Naive thymus-derived CD8-positive, alpha-beta T cell (primary cell): Measurements from ENCODE around the gene GUCY2F. TPM values are rescaled to one million over a fixed set of nuclear protein-coding genes. Genes with fewer than 3 reads are reported as not detected.

Experiments used
- ATAC-seq, 2 donors: fragments of 150-1000 bp; cut with Tn5 transposase in 1 of 2; sonication (Bioruptor Pico), chemical (Tn5 transposase) in 1 of 2; 1 replicate in 1 of 2; 2 replicates in 1 of 2; pipeline ENCODE4 v1.10.0; 2021; ENCODE audit warnings: mild to moderate bottlenecking in 2 of 2, moderate library complexity in 2 of 2
- POLR2A ChIA-PET: fragments of 350-600 bp; sonication (Branson Sonifier 250); formaldehyde crosslinking; loops from one replicate; lab custom pipeline; 2021; ENCODE audit warnings: antibody characterized with exemption; lab: Charles Lee
- DNase-seq, 10 donors: peaks; one replicate each; pipeline versions ENCODE4 v3.0.0 to v3.0.0-alpha.2; 2020 to 2022
- H3K27ac Mint-ChIP-seq, 10 donors: one replicate each; pipeline ENCODE4 v1.8.0; 2020 to 2022; ENCODE audit warnings: mild to moderate bottlenecking in 10 of 10, mixed read lengths in 10 of 10, moderate library complexity in 4 of 10, inconsistent platforms in 1 of 10
- H3K27me3 Mint-ChIP-seq, 5 donors: one replicate each; pipeline ENCODE4 v1.8.0; 2021 to 2022; ENCODE audit warnings: mixed read lengths in 5 of 5
- H3K36me3 Mint-ChIP-seq, 3 donors: one replicate each; pipeline ENCODE4 v1.8.0; 2020 to 2022; ENCODE audit warnings: mixed read lengths in 3 of 3, mild to moderate bottlenecking in 2 of 3, inconsistent platforms in 1 of 3
- H3K4me1 Mint-ChIP-seq, 4 donors: one replicate each; pipeline ENCODE4 v1.8.0; 2021 to 2022; ENCODE audit warnings: mixed read lengths in 4 of 4
- H3K4me3 Mint-ChIP-seq, 10 donors: one replicate each; pipeline ENCODE4 v1.8.0; 2020 to 2022; ENCODE audit warnings: mild to moderate bottlenecking in 10 of 10, mixed read lengths in 10 of 10, moderate library complexity in 6 of 10, inconsistent platforms in 1 of 10
- H3K9me3 Mint-ChIP-seq, 9 donors: one replicate each; pipeline ENCODE4 v1.8.0; 2020 to 2022; ENCODE audit warnings: mixed read lengths in 9 of 9, mild to moderate bottlenecking in 3 of 9, inconsistent platforms in 1 of 9, moderate library complexity in 1 of 9
- polyA plus RNA-seq, 3 donors: library from polyadenylated mRNA; unstranded; fragments of 300-500 nt; fragmentation: Illumina TruSeq; gene quantifications; one replicate each; pipeline ENCODE4 v1.2.3, GENCODE V29; 2021
- total RNA-seq, 8 experiments: library from RNA in 2 of 8; stranded (reverse) in 2 of 8; gene quantifications; one replicate each; pipeline ENCODE4 v1.2.3 and lab custom pipeline; 2021 to 2026

The GUCY2F gene
- total and polyA plus RNA-seq, 5 experiments from 2014 or later, result not detected

DNA sequence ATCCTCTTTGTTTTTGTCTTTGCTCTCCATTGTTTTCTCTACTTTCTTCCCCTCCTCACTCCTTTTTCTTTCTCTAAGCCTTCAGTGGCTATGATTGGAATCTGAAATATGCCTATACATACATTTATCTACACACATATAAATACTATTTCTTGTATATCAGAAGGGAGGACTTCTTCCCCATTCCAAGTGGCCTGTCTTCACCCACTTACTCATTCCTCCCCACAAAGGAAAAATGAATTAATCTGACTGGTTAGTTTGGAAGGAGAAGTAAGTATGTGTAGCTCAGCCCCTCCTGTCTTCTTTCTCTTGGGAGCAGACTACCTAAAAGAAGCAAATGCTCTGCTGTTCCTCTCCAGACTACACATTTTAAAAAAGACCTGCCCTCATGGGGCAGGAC is 17.7 kb downstream of the GUCY2F start:
- H3K4me1 Mint-ChIP-seq, result no peaks in the 10 kb centered on the region
- H3K9me3 Mint-ChIP-seq, result peaks cover 0 to 2% (median 0%) of the 10 kb centered on the region in 9 donors
- DNase-seq (no peak), ATAC-seq (no peak)
- POLR2A ChIA-PET, result no interaction called here
- H3K36me3 Mint-ChIP-seq, result no peaks in the 10 kb centered on the region
- peaks cover 4 to 18% (median 15%) of the 10 kb centered on the region in 5 donors for H3K27me3 Mint-ChIP-seq
- H3K4me3 Mint-ChIP-seq, result no peak overlapping the region
- H3K27ac Mint-ChIP-seq, result no peak overlapping the region

GRCh38 chrX:109463784-109464183 is 18.1 kb downstream of the GUCY2F start:
- peaks cover 6 to 19% (median 16%) of the 10 kb centered on the region in 5 donors for H3K27me3 Mint-ChIP-seq
- no peaks in the 10 kb centered on the region for H3K36me3 Mint-ChIP-seq
- H3K9me3 Mint-ChIP-seq, result peaks cover 0 to 2% (median 0%) of the 10 kb centered on the region in 9 donors
- ATAC-seq, result no peak
- H3K27ac Mint-ChIP-seq, result no peak overlapping the region
- DNase-seq, result no peak
- H3K4me3 Mint-ChIP-seq, result no peak overlapping the region
- POLR2A ChIA-PET, result no interaction called here
- no peaks in the 10 kb centered on the region for H3K4me1 Mint-ChIP-seq

DNA sequence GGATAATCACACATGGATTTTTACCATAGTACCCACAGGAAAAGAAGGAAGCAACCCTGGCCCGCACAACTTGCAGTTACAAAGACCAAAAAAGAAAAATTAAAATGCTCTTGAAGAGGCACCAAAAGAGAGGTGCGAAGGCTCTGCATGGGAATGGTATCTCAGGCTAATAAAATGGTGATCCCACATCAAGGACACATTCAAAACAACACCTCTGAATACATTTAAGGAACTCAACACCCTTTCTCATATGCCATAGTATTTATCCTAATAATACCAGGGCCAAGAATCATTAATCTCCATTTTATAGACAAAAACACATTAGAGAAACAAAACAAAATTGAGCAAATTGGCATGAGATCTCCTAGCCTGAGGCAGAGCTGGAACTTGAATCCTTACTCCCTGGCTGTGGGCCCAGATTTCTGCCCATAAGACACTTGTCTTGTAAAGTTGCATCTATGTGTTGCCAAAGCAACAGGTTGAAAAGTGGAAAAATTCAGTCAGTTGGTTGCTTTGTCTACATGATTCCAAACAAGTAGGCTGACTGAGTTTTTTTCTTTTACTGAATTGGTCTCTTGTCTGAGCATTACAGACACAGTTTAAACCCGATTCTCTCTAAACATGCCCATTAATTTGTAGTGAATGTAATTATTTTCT is 33.5 kb downstream of the GUCY2F start:
- ATAC-seq (no peak), DNase-seq (no peak)
- no peak overlapping the region for H3K4me3 Mint-ChIP-seq
- peaks cover 0 to 5% (median 0%) of the 10 kb centered on the region in 5 donors for H3K27me3 Mint-ChIP-seq
- H3K4me1 Mint-ChIP-seq, result no peaks in the 10 kb centered on the region
- POLR2A ChIA-PET, result no interaction called here
- peaks cover 0 to 17% (median 0%) of the 10 kb centered on the region in 9 donors for H3K9me3 Mint-ChIP-seq
- no peak overlapping the region for H3K27ac Mint-ChIP-seq
- H3K36me3 Mint-ChIP-seq, result peaks cover 0 to 1% (median 0%) of the 10 kb centered on the region in 3 donors

DNA sequence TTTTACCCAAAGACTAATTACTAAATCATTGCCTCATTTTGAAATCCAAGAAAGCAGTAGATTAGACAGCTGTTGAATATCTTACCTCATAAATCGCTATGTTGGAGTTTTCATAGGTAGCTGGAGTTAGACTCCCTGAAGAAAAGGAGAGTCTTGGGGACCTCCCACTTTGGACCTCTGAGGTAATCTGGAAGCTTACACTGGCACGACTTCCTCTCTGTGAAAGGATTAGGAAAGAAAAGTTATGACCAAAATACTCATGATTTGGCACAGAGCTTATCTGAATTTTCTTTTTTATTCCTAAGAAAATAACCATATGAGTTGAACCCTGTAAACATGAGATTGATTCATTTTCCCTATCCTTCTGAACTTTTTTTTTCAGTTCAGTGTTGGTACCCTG is 40.6 kb downstream of the GUCY2F start:
- ATAC-seq (no peak), DNase-seq (no peak)
- no peaks in the 10 kb centered on the region for H3K36me3 Mint-ChIP-seq
- no peak overlapping the region for H3K4me3 Mint-ChIP-seq
- no peaks in the 10 kb centered on the region for H3K4me1 Mint-ChIP-seq
- POLR2A ChIA-PET, result no interaction called here
- H3K27me3 Mint-ChIP-seq, result peaks cover 0 to 5% (median 0%) of the 10 kb centered on the region in 5 donors
- H3K27ac Mint-ChIP-seq, result no peak overlapping the region
- peaks cover 0 to 9% (median 0%) of the 10 kb centered on the region in 9 donors for H3K9me3 Mint-ChIP-seq

DNA sequence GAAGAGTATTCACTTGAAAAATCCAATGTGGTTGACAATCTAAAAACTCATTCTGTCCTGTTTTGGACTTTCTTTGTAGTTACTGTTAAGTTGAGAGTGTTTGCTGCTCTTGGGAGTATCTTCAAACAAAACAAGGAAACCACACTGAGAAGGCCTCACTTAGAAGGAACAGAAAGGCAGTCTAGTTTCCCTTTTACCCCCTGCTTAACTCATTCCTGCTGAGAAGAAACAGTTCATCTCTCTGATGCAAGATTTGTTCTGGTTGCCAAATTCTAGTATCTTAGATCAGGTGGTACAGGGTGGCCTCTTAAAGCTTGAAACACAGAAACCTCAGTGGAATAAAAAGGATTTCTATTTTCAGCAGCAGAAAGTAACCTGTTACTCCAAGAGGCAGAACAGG is 41.4 kb downstream of the GUCY2F start:
- Mint-ChIP-seq H3K27me3 (peaks cover 0 to 5% (median 0%) of the 10 kb centered on the region in 5 donors), H3K27ac (no peak overlapping the region), H3K4me3 (no peak overlapping the region), H3K9me3 (peaks cover 0 to 3% (median 0%) of the 10 kb centered on the region in 9 donors), H3K4me1 (no peaks in the 10 kb centered on the region), H3K36me3 (no peaks in the 10 kb centered on the region)
- ATAC-seq (no peak), DNase-seq (no peak)
- POLR2A ChIA-PET, result no interaction called here

GRCh38 chrX:109409181-109409580 is 72.7 kb downstream of the GUCY2F start:
- Mint-ChIP-seq H3K27me3 (peaks cover 0 to 34% (median 6%) of the 10 kb centered on the region in 5 donors), H3K4me3 (no peak overlapping the region), H3K36me3 (no peaks in the 10 kb centered on the region), H3K9me3 (peaks cover 0 to 8% (median 0%) of the 10 kb centered on the region in 9 donors), H3K4me1 (no peaks in the 10 kb centered on the region), H3K27ac (no peak overlapping the region)
- POLR2A ChIA-PET, result no interaction called here
- no peak for ATAC-seq
- no peak for DNase-seq

DNA sequence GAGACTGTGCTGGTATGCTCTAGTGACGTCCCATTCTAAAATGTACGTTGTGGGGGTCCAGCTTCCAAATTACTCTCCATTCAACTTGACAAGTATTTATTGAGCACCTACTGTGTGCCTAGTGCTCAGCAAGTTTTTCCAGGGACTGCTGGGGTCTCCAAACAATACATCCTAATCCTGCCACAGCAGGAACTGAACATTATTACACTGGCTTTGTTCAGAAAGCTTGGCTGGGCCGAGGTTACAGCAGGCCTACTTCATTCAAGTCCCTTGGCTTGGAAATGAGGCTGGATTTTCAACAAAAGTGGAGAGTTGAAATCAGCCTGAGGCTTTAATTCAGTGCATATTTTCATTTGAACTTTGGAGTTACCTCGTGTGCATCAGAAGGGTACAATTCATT is 78.0 kb downstream of the GUCY2F start:
- Mint-ChIP-seq H3K27ac (no peak overlapping the region), H3K4me1 (no peaks in the 10 kb centered on the region), H3K9me3 (peaks cover 0 to 8% (median 0%) of the 10 kb centered on the region in 9 donors), H3K4me3 (no peak overlapping the region), H3K36me3 (no peaks in the 10 kb centered on the region), H3K27me3 (peaks cover 0 to 4% (median 0%) of the 10 kb centered on the region in 5 donors)
- POLR2A ChIA-PET, result no interaction called here
- ATAC-seq (no peak), DNase-seq (no peak)

- DNase-seq, result no peak
- H3K27me3 Mint-ChIP-seq, result peaks cover 0 to 13% (median 8%) of the 10 kb centered on the region in 5 donors
- POLR2A ChIA-PET, result no interaction called here
- peaks cover 0 to 3% (median 0%) of the 10 kb centered on the region in 9 donors for H3K9me3 Mint-ChIP-seq
- no peak overlapping the region for H3K4me3 Mint-ChIP-seq
- no peak for ATAC-seq
- H3K4me1 Mint-ChIP-seq, result no peaks in the 10 kb centered on the region
- no peaks in the 10 kb centered on the region for H3K36me3 Mint-ChIP-seq
- H3K27ac Mint-ChIP-seq, result no peak overlapping the region
These were observed 82.1 kb downstream of the GUCY2F start for GRCh38 chrX:109399831-109400230.

DNA sequence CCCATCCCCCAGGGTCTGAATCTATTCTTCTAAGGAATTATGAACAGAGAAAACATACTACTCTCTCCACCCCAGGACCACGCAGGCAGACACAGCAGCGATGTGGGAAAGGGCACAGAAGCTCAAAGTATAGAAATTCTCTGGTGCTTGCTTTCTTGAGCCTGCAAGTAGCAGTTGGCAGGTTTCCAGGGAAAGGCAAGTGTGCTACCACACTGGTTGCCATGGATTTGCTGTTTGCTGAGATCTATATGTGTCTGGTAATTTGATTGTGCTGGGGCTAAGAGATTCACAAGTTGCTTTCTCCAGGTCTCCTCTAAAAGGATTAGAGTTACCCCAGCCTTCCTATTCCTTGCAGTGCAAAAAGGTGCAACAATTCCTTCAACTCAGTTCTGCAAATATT is 83.1 kb downstream of the GUCY2F start:
- peaks cover 0 to 3% (median 0%) of the 10 kb centered on the region in 9 donors for H3K9me3 Mint-ChIP-seq
- no peak overlapping the region for H3K4me3 Mint-ChIP-seq
- POLR2A ChIA-PET, result no interaction called here
- ATAC-seq (no peak), DNase-seq (no peak)
- H3K36me3 Mint-ChIP-seq, result no peaks in the 10 kb centered on the region
- peaks cover 2 to 20% (median 10%) of the 10 kb centered on the region in 5 donors for H3K27me3 Mint-ChIP-seq
- no peak overlapping the region for H3K27ac Mint-ChIP-seq
- no peaks in the 10 kb centered on the region for H3K4me1 Mint-ChIP-seq

DNA sequence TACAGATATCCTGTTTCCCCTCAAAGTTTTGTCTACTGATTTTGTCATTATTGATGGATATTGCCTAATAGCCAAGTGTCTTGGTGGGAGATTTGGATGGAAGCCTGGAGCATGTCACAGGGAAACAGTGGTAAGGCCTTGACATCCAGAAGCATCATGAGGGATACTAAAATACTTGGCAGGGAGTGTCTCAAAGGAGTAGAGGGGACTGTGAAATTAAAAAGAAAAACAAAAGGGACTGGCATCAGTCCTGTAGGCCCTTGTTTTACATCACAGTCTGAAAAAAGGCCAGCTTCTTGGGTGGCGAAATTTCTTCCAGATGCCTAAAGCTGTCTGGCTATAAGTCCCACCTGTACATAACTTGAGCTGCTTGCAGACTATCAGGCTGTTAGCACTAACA is 83.8 kb downstream of the GUCY2F start:
- H3K27me3 Mint-ChIP-seq, result peaks cover 2 to 20% (median 10%) of the 10 kb centered on the region in 5 donors

GRCh38 chrX:109393859-109394258 is 88.0 kb downstream of the GUCY2F start:
- Mint-ChIP-seq H3K36me3 (no peaks in the 10 kb centered on the region), H3K4me1 (no peaks in the 10 kb centered on the region), H3K27me3 (peaks cover 2 to 20% (median 7%) of the 10 kb centered on the region in 5 donors), H3K4me3 (no peak overlapping the region), H3K27ac (no peak overlapping the region), H3K9me3 (no peaks in the 10 kb centered on the region)
- no peak for DNase-seq
- POLR2A ChIA-PET, result no interaction called here
- no peak for ATAC-seq

More for the DNA sequence above, 83.8 kb downstream of the GUCY2F start:
- Mint-ChIP-seq H3K9me3 (peaks cover 0 to 3% (median 0%) of the 10 kb centered on the region in 9 donors), H3K4me1 (no peaks in the 10 kb centered on the region), H3K4me3 (no peak overlapping the region), H3K36me3 (no peaks in the 10 kb centered on the region), H3K27ac (no peak overlapping the region)
- POLR2A ChIA-PET, result no interaction called here
- no peak for ATAC-seq
- no peak for DNase-seq

GRCh38 chrX:109392895-109393294 is 89.0 kb downstream of the GUCY2F start:
- POLR2A ChIA-PET, result no interaction called here
- DNase-seq (no peak), ATAC-seq (no peak)
- Mint-ChIP-seq H3K27ac (no peak overlapping the region), H3K27me3 (peaks cover under 1 to 20% (median 7%) of the 10 kb centered on the region in 5 donors), H3K36me3 (no peaks in the 10 kb centered on the region), H3K4me1 (no peaks in the 10 kb centered on the region), H3K9me3 (no peaks in the 10 kb centered on the region), H3K4me3 (no peak overlapping the region)

- Mint-ChIP-seq H3K4me1 (no peaks in the 10 kb centered on the region), H3K27me3 (peaks cover 0 to 11% (median 3%) of the 10 kb centered on the region in 5 donors), H3K4me3 (no peak overlapping the region), H3K9me3 (no peaks in the 10 kb centered on the region), H3K27ac (no peak overlapping the region), H3K36me3 (no peaks in the 10 kb centered on the region)
- DNase-seq (no peak), ATAC-seq (no peak)
- POLR2A ChIA-PET, result no interaction called here
These were observed 91.3 kb downstream of the GUCY2F start for GRCh38 chrX:109390556-109390955.

GRCh38 chrX:109389917-109390316 is 92.0 kb downstream of the GUCY2F start:
- Mint-ChIP-seq H3K27me3 (peaks cover 0 to 8% (median 3%) of the 10 kb centered on the region in 5 donors), H3K4me1 (no peaks in the 10 kb centered on the region), H3K4me3 (no peak overlapping the region), H3K36me3 (no peaks in the 10 kb centered on the region), H3K9me3 (no peaks in the 10 kb centered on the region), H3K27ac (no peak overlapping the region)
- no peak for DNase-seq
- POLR2A ChIA-PET, result no interaction called here
- no peak for ATAC-seq
